ENCODE data around the gene ELP4.

ELP4 gene

GRCh38 chr11:31767685-31768084 lies 258.1 kb downstream of the ELP4 start:
- in situ Hi-C loops (cut with MboI; ENCODE audit: low sequenced_read_pairs) = no loop called here

DNA sequence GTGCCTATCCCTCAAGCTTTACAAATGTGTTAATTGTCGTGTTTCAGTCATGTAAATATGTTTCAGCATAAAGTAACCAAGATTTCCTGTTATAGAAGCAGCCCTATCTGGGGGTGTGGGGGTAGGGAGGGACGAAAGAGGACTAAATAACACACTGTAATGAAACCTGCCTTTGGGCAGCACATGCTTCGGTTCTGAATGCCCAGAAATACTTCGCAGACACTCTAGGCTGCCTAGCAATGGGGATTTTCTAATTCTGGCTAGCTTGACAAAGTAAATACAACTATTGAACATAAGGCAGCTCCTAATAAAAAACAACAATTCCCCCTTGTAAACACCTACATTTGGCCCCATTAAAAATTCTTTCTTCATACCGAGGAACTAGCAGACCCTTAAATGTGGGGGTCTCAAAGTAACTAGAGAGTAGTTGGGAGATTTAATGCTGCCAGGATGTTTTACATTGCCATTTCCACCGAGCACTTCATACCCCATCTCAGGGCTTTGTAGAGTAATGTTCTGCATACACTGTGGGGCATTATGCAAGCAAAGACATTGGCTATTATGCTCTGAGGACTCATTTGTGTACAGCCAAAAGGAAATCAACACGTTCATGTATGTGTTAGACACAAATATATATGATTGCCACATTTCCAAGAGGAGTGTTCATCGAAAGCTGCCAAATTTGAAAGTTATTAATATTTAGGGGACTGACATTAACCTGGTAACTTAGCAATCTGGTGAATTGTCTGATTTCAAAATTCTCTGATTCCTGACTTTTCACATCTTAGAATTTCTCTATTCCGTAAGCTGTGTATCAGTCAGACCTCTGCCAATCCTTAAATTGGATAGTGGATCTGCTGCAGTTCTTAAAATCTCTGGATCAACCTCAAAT lies 259.4 kb downstream of the ELP4 start:
- in situ Hi-C loops (cut with MboI; ENCODE audit: low sequenced_read_pairs) = no loop called here

DNA sequence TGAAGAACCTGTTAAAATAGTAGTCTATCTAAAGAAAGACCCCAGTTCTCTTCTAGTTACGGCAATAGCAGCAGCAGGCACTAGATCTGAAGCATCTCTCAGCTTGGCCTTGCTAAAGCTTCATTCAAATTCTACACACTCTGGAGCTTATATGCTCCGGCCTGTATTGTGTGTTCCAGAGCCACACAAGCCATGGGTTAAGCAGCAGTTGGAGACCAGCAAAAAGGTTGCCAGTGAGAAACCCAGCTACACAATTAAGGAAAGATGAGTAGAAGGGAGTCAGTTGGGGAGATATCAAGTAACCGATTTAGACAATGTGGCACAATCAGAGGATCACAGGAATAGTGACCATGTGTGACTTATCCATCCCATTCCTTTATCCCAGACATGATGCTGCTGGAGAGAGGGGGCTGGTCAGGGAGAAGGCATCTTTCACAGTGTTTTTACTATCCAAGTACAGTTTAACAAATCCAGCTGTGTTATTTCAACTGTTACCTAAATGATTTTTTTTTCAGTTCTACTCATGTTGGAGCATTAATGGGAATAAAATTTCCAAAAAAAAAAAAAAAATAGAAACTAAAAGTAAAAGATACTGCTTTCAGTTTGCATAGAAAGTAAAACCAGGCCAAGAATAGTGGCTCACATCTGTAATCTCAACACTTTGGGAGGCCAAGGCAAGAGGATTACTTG lies 260.6 kb downstream of the ELP4 start:
- in situ Hi-C loops (cut with MboI; ENCODE audit: low sequenced_read_pairs) = no loop called here

GRCh38 chr11:31772412-31772811 lies 262.8 kb downstream of the ELP4 start:
- in situ Hi-C loops (cut with MboI; ENCODE audit: low sequenced_read_pairs) = no loop called here

GRCh38 chr11:31779374-31779791 lies 269.8 kb downstream of the ELP4 start:
- in situ Hi-C loops (cut with MboI; ENCODE audit: low sequenced_read_pairs) = no loop called here

DNA sequence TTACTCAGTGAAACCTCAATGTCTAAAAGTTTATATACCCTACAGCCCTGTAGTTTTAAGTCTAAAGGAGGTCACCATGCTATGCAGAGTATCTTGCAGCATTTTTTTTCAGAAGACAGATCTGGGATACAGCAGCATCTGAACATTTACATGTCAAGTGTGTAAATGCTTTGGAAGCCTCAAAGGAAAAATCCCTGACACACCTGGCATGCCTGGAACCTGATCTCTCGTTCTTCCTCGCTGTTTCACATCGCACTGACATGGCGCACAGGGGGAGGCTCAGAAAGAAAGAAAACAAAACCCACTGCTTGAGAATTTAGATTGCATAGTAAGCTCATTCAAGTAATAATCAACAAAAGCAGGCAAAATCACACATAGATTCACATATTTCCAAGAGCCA lies 270.5 kb downstream of the ELP4 start:
- in situ Hi-C loops (cut with MboI; ENCODE audit: low sequenced_read_pairs) = no loop called here

GRCh38 chr11:31780480-31780971 lies 271.0 kb downstream of the ELP4 start:
- in situ Hi-C loops (cut with MboI; ENCODE audit: low sequenced_read_pairs) = no loop called here

- in situ Hi-C loops (cut with MboI; ENCODE audit: low sequenced_read_pairs) = no loop called here
Observed at GRCh38 chr11:31782257-31782656, 272.7 kb downstream of the ELP4 start.

GRCh38 chr11:31783252-31783651 lies 273.7 kb downstream of the ELP4 start:
- in situ Hi-C loops (cut with MboI; ENCODE audit: low sequenced_read_pairs) = no loop called here

DNA sequence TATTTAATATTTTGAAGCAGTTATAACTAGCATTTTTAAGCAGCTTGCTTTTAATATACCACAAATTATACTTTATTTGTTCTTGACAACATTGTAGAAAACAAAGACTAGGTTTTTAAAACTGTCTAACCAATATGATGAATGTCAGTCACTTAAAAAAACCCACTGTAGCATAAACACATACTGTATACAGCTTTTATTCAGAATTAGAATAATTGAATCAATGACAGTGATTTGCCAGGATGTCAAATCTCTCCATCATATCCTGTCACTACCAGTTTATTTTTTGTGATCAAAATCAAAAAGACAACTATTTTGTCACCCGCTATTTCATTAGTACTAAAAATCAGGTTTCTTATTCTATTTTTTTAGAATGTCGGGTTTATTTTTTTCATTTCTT lies 275.0 kb downstream of the ELP4 start:
- in situ Hi-C loops (cut with MboI; ENCODE audit: low sequenced_read_pairs) = no loop called here

DNA sequence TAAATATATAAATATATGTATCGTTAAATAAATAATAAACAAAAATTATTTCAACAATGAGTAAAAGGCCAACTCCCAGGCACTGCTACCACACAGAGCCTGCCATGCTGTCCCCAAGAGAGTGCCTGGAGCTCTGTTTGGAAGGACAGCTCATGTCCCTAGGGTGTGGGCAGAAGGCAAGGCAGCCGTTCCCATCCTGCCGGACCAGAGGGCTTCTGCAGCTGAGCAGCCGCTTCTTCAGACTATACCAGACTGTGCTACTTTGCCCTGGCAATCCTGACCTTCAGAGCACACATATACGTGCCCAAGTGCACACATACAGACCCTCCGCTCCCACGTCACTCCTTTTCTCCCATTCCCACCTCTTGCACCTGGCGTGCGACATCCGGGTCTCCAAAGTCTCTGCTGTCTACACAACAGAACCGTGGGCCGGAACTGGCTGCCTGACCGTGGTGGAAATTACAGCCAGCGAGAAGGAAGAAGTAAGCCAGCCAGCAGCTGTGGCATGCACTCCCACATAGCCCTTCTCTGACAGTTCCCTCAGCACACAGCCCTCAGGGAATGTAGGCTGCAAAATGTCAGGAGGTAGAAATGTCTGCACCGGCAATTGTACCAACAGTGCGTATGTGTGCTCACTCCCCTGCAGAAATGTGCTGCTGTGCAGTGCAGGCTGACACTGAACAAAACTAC lies 277.6 kb downstream of the ELP4 start:
- in situ Hi-C loops (cut with MboI; ENCODE audit: low sequenced_read_pairs) = no loop called here

- in situ Hi-C loops (cut with MboI; ENCODE audit: low sequenced_read_pairs) = no loop called here
Observed at GRCh38 chr11:31788085-31788484, 278.5 kb downstream of the ELP4 start.

DNA sequence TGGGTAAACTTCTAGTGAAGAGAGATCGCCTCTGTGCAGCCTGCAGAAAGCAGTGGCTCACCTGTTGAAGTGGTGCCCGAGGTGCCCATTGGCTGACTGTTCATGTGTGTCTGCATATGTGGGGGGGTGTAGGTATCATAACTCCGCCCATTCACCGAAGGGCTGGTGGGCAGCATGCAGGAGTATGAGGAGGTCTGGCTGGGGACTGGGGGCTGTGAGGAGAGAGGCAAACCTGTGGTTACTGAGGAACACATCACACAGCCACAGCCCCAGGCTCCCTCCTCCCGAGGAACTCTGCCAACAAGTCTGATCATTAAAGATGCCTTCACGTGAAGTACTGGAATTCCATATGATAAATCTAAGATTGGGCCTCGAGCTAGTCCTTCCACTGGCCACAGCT lies 281.1 kb downstream of the ELP4 start:
- in situ Hi-C loops (cut with MboI; ENCODE audit: low sequenced_read_pairs) = no loop called here

- in situ Hi-C loops (cut with MboI; ENCODE audit: low sequenced_read_pairs) = no loop called here
Observed at GRCh38 chr11:31792036-31792435, 282.5 kb downstream of the ELP4 start.

DNA sequence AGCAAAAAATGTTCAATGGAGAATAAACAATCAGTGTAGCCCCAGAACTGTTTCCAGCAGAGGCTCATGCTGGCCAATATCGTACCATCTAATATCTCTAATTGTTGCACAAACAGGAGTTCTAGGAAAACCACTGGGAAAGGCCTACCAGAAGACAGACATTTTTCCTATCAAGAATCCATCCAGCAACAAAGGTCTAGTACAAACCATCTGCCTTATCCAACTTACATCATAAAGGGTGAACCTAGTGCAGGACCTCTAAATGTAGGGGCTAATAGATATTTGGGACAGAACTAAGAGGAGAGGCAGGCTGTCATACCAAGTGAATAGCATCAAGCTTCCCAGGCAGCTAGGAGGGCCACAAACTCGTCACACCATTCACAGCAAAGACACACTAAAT lies 282.9 kb downstream of the ELP4 start:
- in situ Hi-C loops (cut with MboI; ENCODE audit: low sequenced_read_pairs) = no loop called here

DNA sequence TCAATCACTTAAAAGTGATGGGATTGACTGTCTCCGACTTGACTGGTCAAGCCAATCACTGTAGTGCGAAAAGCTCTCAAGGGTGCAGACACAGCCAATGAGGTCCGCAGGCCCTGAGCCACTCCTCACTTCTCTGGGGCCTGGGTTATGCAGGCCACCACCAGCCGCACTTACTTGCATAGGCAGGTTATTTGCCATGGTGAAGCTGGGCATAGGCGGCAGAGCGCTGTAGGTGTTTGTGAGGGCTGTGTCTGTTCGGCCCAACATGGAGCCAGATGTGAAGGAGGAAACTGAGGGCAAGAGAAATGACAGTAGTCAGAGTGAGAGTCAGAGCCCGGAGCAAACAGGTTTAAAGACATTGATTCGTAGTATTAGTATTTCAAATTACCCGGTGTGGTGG lies 283.7 kb downstream of the ELP4 start:
- in situ Hi-C loops (cut with MboI; ENCODE audit: low sequenced_read_pairs) = no loop called here

DNA sequence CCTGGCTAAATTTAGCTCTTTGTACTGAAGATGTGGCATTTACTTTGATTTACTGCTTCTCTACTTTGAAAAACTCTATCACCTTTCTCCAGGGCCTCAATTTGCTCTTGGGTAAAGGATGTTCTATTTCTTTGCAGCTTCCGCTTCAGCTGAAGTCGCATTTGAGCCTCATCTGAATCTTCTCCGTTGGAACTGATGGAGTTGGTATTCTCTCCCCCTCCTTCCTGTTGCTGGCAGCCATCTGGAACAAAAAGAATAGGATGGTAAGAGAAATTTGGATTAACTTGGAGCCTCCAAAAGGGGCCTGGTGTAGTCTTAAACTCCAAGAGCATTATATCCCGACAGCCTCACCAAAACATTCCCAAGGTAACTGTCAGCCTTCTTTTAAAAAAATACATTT lies 285.0 kb downstream of the ELP4 start:
- in situ Hi-C loops (cut with MboI; ENCODE audit: low sequenced_read_pairs) = no loop called here

DNA sequence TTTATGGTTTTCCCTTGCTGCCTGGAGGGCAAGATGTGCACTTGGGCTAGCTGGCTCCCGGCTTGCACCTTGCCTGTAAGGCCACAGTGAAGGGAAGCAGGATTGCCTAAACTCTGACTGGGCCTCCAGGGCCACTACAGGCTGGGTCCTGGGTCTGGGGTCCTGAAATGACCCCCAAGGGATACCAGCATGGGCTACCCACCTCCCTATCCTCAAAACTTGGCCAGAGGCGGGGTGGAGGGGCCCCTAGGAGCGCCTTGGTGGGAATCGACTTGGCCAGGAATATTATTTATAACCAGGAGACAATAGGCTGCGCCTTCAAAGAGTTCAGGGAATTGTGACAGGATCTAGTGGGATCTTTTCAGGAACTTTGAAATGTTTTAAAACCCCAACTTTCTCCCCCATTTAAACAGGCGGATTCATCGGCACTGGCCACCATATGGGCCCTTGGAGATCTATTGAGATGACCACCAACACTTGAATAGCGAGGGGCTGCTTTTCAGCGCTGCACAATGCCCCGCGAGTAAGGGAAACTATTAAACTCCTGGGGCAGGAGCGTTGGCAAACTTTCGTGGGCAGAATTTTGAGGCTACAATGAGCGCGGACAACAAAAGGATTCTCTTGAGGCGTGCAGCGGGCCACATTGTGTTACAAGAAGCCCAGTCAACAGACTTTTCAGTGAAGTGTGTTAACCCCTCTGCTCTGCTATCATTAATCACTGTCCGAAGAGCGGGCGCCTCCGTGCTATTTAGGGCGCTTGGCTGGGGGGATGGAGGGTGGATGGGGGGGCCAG lies 286.3 kb downstream of the ELP4 start:
- in situ Hi-C loops (cut with MboI; ENCODE audit: low sequenced_read_pairs) = no loop called here

DNA sequence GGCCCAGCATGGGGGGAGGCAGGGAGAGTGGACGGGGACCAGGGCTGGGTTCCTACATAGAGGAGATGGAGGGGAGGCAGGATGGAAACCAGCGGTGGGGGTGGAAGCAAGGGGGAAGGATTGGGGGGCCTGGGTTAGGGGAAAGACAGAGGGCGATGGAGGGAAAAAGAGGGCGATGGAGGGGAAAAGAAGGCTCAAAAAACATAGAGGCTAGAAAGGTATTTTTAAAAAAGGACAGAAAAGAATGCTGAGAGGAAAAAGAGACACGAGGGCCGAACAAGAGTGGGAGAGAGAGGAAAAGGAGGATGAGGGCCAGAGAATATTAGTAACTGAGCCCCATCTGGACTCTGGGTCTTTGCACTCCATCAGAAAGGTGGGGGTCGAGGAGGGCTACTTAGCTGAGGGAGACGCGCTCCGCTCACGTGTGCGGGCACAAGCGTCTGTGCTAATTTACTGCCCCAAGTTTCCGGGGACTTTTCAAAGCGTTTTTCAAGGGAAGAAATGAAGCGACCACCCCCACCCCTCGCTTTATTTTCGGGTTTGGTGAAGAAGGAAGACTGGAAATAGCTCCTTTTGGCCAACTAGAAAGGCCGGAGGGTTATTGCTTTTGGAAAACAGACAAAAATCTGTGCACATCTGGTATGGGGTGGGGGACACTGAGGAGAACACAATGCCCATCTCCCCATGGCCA lies 287.1 kb downstream of the ELP4 start:
- in situ Hi-C loops (cut with MboI; ENCODE audit: low sequenced_read_pairs) = no loop called here
